ENCODE results near the gene GALNT2. TPM values are rescaled to one million over a fixed set of nuclear protein-coding genes. Genes with fewer than 3 reads are reported as not detected.

The GALNT2 gene
- total and polyA plus RNA-seq, 2 experiments from 2014 or later, result 17.8 to 48.3 TPM

DNA sequence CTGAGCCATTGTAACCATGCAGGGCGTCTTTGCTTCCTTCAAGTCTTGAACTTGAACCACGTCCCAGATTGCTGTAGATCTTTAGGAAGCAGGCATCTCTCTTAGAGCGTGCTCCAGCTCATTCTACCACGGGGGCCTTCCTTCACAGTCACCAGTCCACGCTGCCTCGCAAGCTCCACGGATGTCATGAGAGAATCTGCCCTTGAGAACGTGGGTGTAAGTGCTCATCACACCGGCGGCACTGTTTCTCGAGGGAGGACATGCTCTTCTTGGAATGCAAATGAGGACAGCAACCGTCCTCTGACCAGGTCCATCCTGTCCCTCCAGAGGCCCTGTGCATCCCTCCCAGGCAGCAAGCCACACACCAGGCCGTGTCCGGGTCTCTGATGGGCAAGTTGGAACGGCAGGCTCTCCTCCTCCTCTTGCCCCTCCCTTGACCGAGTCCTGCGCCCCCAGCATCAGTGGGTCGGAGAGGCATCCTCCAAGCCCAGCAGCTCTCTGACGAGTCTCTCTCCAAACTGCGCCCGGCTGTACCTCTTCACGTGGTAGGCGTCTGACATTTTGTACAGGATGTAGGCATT, 256.0 kb downstream of the GALNT2 start:
- no peaks in the 10 kb centered on the region for H3K27me3 ChIP-seq (ENCODE audit: insufficient read depth)
- H3K4me1 ChIP-seq (ENCODE audit: insufficient read depth), result no peaks in the 10 kb centered on the region
- no peaks in the 10 kb centered on the region for H3F3A ChIP-seq (replicated peaks; ENCODE audit: low read depth)
- H3K36me3 ChIP-seq (ENCODE audit: insufficient read depth), result no peaks in the 10 kb centered on the region
- H3K79me2 ChIP-seq (replicated peaks; ENCODE audit: insufficient read depth), result no peaks in the 10 kb centered on the region
- Mint-ChIP-seq H3K36me3 (ENCODE audit: low read depth) (peaks cover 53% of the 10 kb centered on the region), H3K9me3 (no peaks in the 10 kb centered on the region), H3K27ac (no peak overlapping the region), H3K4me1 (peaks cover 4% of the 10 kb centered on the region), H3K4me3 (no peak overlapping the region), H3K27me3 (ENCODE audit: insufficient read depth, low read depth, poor library complexity) (peaks cover 10% of the 10 kb centered on the region)
- no peak overlapping the region for H2AFZ ChIP-seq
- TF ChIP-seq, protein P1, sequence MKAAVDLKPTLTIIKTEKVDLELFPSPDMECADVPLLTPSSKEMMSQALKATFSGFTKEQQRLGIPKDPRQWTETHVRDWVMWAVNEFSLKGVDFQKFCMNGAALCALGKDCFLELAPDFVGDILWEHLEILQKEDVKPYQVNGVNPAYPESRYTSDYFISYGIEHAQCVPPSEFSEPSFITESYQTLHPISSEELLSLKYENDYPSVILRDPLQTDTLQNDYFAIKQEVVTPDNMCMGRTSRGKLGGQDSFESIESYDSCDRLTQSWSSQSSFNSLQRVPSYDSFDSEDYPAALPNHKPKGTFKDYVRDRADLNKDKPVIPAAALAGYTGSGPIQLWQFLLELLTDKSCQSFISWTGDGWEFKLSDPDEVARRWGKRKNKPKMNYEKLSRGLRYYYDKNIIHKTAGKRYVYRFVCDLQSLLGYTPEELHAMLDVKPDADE (IDR thresholded peaks at IDR 0.05), result no peak
- TF ChIP-seq, protein P2, sequence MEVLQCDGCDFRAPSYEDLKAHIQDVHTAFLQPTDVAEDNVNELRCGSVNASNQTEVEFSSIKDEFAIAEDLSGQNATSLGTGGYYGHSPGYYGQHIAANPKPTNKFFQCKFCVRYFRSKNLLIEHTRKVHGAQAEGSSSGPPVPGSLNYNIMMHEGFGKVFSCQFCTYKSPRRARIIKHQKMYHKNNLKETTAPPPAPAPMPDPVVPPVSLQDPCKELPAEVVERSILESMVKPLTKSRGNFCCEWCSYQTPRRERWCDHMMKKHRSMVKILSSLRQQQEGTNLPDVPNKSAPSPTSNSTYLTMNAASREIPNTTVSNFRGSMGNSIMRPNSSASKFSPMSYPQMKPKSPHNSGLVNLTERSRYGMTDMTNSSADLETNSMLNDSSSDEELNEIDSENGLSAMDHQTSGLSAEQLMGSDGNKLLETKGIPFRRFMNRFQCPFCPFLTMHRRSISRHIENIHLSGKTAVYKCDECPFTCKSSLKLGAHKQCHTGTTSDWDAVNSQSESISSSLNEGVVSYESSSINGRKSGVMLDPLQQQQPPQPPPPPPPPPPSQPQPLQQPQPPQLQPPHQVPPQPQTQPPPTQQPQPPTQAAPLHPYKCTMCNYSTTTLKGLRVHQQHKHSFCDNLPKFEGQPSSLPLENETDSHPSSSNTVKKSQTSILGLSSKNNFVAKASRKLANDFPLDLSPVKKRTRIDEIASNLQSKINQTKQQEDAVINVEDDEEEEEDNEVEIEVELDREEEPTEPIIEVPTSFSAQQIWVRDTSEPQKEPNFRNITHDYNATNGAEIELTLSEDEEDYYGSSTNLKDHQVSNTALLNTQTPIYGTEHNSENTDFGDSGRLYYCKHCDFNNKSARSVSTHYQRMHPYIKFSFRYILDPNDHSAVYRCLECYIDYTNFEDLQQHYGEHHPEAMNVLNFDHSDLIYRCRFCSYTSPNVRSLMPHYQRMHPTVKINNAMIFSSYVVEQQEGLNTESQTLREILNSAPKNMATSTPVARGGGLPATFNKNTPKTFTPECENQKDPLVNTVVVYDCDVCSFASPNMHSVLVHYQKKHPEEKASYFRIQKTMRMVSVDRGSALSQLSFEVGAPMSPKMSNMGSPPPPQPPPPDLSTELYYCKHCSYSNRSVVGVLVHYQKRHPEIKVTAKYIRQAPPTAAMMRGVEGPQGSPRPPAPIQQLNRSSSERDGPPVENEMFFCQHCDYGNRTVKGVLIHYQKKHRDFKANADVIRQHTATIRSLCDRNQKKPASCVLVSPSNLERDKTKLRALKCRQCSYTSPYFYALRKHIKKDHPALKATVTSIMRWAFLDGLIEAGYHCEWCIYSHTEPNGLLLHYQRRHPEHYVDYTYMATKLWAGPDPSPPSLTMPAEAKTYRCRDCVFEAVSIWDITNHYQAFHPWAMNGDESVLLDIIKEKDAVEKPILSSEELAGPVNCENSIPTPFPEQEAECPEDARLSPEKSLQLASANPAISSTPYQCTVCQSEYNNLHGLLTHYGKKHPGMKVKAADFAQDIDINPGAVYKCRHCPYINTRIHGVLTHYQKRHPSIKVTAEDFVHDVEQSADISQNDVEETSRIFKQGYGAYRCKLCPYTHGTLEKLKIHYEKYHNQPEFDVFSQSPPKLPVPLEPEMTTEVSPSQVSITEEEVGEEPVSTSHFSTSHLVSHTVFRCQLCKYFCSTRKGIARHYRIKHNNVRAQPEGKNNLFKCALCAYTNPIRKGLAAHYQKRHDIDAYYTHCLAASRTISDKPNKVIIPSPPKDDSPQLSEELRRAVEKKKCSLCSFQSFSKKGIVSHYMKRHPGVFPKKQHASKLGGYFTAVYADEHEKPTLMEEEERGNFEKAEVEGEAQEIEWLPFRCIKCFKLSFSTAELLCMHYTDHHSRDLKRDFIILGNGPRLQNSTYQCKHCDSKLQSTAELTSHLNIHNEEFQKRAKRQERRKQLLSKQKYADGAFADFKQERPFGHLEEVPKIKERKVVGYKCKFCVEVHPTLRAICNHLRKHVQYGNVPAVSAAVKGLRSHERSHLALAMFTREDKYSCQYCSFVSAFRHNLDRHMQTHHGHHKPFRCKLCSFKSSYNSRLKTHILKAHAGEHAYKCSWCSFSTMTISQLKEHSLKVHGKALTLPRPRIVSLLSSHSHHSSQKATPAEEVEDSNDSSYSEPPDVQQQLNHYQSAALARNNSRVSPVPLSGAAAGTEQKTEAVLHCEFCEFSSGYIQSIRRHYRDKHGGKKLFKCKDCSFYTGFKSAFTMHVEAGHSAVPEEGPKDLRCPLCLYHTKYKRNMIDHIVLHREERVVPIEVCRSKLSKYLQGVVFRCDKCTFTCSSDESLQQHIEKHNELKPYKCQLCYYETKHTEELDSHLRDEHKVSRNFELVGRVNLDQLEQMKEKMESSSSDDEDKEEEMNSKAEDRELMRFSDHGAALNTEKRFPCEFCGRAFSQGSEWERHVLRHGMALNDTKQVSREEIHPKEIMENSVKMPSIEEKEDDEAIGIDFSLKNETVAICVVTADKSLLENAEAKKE (CRISPR knock-in tag; IDR thresholded peaks at IDR 0.05), result no peak
- TF ChIP-seq POLR2AphosphoS5 (IDR thresholded peaks at IDR 0.05; ENCODE audit: low read depth) (no peak), EZH2 (IDR thresholded peaks at IDR 0.05; ENCODE audit: low read depth, unreplicated experiment) (no peak), NANOG (IDR thresholded peaks at IDR 0.05; ENCODE audit: borderline replicate concordance) (no peak), JUNB (IDR thresholded peaks at IDR 0.05; ENCODE audit: unreplicated experiment) (no peak), ZNF114 (CRISPR knock-in tag; IDR thresholded peaks at IDR 0.05) (no peak)
- TF ChIP-seq, protein P3, sequence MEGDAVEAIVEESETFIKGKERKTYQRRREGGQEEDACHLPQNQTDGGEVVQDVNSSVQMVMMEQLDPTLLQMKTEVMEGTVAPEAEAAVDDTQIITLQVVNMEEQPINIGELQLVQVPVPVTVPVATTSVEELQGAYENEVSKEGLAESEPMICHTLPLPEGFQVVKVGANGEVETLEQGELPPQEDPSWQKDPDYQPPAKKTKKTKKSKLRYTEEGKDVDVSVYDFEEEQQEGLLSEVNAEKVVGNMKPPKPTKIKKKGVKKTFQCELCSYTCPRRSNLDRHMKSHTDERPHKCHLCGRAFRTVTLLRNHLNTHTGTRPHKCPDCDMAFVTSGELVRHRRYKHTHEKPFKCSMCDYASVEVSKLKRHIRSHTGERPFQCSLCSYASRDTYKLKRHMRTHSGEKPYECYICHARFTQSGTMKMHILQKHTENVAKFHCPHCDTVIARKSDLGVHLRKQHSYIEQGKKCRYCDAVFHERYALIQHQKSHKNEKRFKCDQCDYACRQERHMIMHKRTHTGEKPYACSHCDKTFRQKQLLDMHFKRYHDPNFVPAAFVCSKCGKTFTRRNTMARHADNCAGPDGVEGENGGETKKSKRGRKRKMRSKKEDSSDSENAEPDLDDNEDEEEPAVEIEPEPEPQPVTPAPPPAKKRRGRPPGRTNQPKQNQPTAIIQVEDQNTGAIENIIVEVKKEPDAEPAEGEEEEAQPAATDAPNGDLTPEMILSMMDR (conservative IDR thresholded peaks at IDR 0.05; ENCODE audit: low read depth in 2 of 2), result no peak
- H3K9me2 ChIP-seq (ENCODE audit: insufficient read depth), result no peaks in the 10 kb centered on the region
- H3K27ac ChIP-seq (ENCODE audit: low read depth), result no peak overlapping the region
- no peak overlapping the region for H3K4me2 ChIP-seq
- H3K4me3 ChIP-seq, result no peak overlapping the region
- ATAC-seq (no peak), DNase-seq (ENCODE audit: low spot score) (no peak)
- no peaks in the 10 kb centered on the region for H4K20me1 ChIP-seq (replicated peaks; ENCODE audit: insufficient read depth)

Data from GM23338 (cell line).